Memory B cell (primary cell): Measurements from ENCODE around the gene ATXN1.

Experiments
- ATAC-seq: fragments of 150-1000 bp; cut with Tn5 transposase; 2 replicates; pipeline ENCODE4 v1.10.0; 2021; ENCODE audit warnings: low read depth, mild to moderate bottlenecking, moderate library complexity
- DNase-seq, 2 donors: peaks; one replicate each; pipeline ENCODE4 v3.0.0; 2022; ENCODE audit warnings: low spot score in 2 of 2
- H3K27ac Mint-ChIP-seq: one replicate; pipeline ENCODE4 v1.8.0; 2022; ENCODE audit warnings: mild to moderate bottlenecking, moderate library complexity, mixed read lengths
- H3K27me3 Mint-ChIP-seq: one replicate; pipeline ENCODE4 v1.8.0; 2022; ENCODE audit warnings: mixed read lengths
- H3K36me3 Mint-ChIP-seq: one replicate; pipeline ENCODE4 v1.8.0; 2022; ENCODE audit warnings: mild to moderate bottlenecking, mixed read lengths
- H3K4me1 Mint-ChIP-seq: one replicate; pipeline ENCODE4 v1.8.0; 2022; ENCODE audit warnings: mixed read lengths
- H3K4me3 Mint-ChIP-seq: one replicate; pipeline ENCODE4 v1.8.0; 2022; ENCODE audit warnings: mild to moderate bottlenecking, moderate library complexity, mixed read lengths
- H3K9me3 Mint-ChIP-seq: one replicate; pipeline ENCODE4 v1.8.0; 2022; ENCODE audit warnings: mixed read lengths

ATXN1 gene

DNA sequence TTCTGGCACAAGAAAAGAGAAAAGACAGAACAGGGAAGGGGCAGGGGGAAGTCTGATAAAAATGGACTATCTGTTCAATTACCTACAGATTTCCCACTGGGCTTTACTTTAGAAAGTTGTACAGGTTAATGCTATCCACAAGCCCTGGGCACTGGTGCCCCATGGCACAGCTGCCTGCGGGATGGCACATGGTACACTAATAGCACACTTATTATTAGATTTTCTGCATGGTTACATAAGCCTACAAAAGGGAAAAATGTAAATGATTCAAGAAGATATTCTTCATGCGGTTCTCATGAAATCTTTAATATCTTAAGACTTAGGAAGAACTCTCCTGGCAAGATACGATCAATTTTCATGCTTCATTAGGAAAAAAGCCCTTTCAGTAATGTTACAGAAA is 385.4 kb downstream of the ATXN1 start:
- Mint-ChIP-seq H3K27ac (peak overlapping the region; percentile 71), H3K27me3 (no peaks in the 10 kb centered on the region), H3K9me3 (peaks cover 8% of the 10 kb centered on the region), H3K36me3 (peaks cover 6% of the 10 kb centered on the region), H3K4me1 (peaks cover 59% of the 10 kb centered on the region), H3K4me3 (no peak overlapping the region)
- ATAC-seq (no peak), DNase-seq (no peak)

DNA sequence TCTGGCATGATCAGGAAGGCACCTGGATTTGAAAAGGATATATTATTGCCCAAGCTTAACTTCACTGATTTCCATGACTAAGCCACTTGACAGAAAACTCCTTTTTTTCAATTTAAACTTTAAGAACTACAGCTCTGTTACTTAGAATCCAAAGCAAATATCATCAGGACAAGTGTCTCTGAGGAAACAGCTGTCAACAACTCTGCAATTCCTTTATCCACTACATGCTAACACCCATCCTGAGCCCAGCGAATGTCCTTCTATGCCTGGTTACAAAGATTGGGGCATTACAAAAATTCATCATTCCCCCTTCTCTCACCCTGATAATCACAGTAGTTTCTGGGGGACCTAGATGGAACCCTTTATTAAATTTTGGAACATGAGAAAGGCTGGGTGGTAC is 386.1 kb downstream of the ATXN1 start:
- DNase-seq (no peak), ATAC-seq (no peak)
- Mint-ChIP-seq H3K36me3 (peaks cover 6% of the 10 kb centered on the region), H3K4me3 (peak overlapping the region; percentile 80), H3K27me3 (no peaks in the 10 kb centered on the region), H3K27ac (peak overlapping the region; percentile 60), H3K9me3 (peaks cover 8% of the 10 kb centered on the region), H3K4me1 (peaks cover 56% of the 10 kb centered on the region)

DNA sequence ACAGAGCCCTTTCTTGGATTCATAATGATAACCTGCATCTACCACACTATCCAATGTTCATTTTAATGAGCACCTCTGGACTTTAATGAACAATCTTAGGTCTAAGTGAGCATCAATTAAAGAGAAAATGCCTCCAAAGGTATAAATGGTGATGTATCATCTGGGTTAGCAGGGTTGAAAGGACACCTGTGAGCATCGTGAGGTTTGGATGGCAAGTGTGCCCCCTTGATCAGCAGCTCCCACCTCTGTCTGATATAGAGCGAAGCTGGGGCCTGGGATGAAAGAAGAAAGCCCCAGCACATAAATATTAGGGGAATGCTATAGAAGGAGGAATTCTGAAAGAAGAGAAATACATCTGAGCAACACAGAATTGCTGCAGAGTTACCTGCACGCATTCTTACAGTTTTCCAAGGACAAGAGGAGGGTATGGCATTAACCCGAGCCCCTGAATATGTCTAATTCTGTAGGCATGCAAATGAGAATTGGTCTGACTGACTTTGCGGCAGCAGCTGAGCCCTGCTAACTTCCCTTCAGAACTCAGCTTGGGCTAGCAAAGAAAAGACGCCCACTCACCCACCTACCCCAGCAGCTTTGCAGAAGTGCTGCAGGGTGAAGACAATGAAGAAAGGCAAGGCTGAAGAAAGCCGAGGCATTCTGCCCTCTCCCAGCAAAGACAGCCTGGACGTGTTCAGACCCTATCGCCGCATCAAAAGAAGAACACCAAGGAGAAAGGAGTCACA is 386.6 kb downstream of the ATXN1 start:
- Mint-ChIP-seq H3K9me3 (peaks cover 8% of the 10 kb centered on the region), H3K27ac (peak overlapping the region; percentile 60), H3K27me3 (no peaks in the 10 kb centered on the region), H3K36me3 (peaks cover 6% of the 10 kb centered on the region), H3K4me3 (peak overlapping the region; percentile 80), H3K4me1 (peaks cover 57% of the 10 kb centered on the region)
- ATAC-seq (peak; percentile 98), DNase-seq (peak; percentile 24 to 36)

DNA sequence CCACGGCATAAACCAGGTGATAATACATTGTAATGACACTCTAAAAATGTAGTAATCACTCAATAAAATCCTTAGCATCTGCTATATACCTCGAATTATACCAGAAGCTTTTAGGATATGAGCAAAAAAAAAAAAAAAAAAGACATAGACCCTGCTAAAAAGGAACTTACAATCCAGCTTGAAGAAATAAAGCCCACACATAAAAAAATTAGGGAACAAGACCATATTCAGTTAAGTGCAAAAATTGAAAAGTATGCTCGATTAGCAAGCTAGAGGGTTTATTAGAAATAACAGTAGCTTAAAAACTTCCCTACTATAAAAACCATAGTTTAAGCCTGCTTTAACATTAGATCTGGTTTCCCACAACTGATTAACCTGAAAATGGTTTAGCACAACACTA is 387.2 kb downstream of the ATXN1 start:
- Mint-ChIP-seq H3K27ac (peak overlapping the region; percentile 60), H3K9me3 (peaks cover 8% of the 10 kb centered on the region), H3K4me3 (no peak overlapping the region), H3K36me3 (peaks cover 7% of the 10 kb centered on the region), H3K27me3 (no peaks in the 10 kb centered on the region), H3K4me1 (peaks cover 57% of the 10 kb centered on the region)
- no peak for ATAC-seq
- no peak for DNase-seq

DNA sequence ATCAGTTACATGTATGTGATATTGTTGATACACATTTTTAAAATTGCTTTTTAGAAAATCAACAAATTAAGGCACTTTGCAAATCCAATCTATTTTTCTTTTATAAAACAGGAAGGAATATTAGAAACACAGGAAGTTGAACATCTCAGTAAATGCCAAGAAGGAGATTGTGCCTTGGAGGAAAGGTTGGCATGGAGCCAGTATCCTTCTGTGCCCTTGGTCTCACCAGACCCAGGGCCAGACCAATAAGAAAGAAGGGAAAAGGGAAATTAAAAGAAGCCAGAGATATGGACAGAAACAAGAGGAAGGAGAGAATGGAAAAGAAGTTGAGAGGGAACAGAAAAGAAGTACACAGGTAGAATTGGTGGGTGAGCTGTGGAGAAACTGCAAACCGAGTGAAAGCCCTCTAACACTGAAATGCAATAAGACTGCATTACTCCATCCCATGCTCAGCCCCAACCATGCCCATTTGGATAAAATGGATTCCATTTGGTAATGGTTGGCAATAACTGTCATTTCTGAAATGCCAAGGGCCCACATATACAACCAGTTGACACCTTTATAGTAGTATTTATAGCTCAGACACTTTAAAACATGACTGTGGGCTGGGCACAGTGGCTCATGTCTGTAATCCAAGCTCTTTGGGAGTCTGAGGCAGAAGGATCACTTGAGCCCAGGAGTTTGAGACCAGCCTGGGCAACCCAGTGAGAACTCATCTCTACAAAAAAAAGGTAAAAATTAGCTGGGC is 389.1 kb downstream of the ATXN1 start:
- no peak for DNase-seq
- Mint-ChIP-seq H3K36me3 (peaks cover 8% of the 10 kb centered on the region), H3K4me3 (peak overlapping the region; percentile 7), H3K27ac (peak overlapping the region; percentile 35), H3K4me1 (peaks cover 52% of the 10 kb centered on the region), H3K9me3 (peaks cover 8% of the 10 kb centered on the region), H3K27me3 (no peaks in the 10 kb centered on the region)
- no peak for ATAC-seq

DNA sequence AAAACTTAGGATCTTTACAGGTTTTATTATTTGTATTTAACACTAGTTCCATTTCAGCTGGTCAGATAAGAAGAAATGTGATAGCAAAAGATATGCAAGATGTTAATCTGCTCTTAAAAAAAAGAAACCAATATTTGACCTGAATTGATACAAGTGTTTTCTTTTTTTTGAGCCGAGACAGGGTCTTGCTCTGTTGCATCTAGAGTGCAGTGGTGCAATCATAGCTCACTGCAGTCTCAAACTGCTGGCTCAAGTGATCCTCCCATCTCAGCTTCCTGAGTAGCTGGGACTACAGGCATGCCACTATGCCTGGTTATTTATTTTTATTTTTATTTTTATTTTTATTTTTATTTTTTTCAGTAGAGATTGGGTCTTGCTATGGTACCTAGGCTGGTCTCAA is 389.9 kb downstream of the ATXN1 start:
- peak overlapping the region; percentile 11 for H3K4me3 Mint-ChIP-seq
- ATAC-seq (no peak), DNase-seq (no peak)
- H3K4me1 Mint-ChIP-seq, result peaks cover 50% of the 10 kb centered on the region
- peaks cover 8% of the 10 kb centered on the region for H3K9me3 Mint-ChIP-seq
- no peak overlapping the region for H3K27ac Mint-ChIP-seq
- peaks cover 8% of the 10 kb centered on the region for H3K36me3 Mint-ChIP-seq
- H3K27me3 Mint-ChIP-seq, result no peaks in the 10 kb centered on the region

DNA sequence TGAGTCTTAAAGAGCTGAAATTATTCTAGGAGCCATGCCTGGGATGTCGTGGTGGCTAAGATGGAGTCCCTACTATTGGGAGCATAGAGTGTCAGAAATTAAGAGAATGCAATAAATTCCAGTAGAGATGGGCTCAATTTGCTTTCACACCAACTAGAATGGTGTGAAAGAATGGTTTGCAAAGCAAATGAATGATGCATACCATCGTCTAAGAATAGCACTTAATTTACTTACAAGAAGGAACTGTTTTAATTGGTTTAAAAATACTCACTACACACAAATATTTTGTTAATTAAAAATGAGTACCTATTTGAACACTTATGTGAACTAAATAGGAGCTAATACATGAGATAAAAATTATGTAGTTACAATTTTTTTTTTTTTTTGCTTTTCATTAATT is 390.3 kb downstream of the ATXN1 start:
- ATAC-seq (peak; percentile 23), DNase-seq (no peak)
- Mint-ChIP-seq H3K9me3 (peaks cover 8% of the 10 kb centered on the region), H3K27ac (no peak overlapping the region), H3K27me3 (no peaks in the 10 kb centered on the region), H3K36me3 (peaks cover 8% of the 10 kb centered on the region), H3K4me1 (peaks cover 46% of the 10 kb centered on the region), H3K4me3 (peak overlapping the region; percentile 47)

DNA sequence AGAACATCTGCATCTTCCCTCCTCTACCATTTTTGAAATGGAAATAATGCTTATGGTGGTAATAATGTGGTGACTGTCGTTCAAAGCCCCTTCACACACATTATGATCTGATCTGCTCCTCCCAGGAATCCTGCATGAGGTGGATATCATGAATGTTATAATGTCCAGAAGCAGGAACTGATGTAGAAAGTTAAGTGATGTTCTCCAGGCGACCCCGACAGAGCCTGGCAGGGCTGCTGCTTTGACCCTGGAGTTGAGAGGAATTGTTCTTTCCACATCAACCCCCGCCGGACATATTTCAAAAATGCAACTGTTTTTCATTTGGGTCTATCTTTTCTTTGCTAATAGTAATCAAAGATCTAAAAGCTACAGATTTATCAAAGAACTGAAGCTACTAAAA is 391.3 kb downstream of the ATXN1 start:
- Mint-ChIP-seq H3K27ac (no peak overlapping the region), H3K27me3 (no peaks in the 10 kb centered on the region), H3K36me3 (peaks cover 8% of the 10 kb centered on the region), H3K4me3 (no peak overlapping the region), H3K9me3 (peaks cover 8% of the 10 kb centered on the region), H3K4me1 (peaks cover 36% of the 10 kb centered on the region)
- ATAC-seq (no peak), DNase-seq (no peak)

DNA sequence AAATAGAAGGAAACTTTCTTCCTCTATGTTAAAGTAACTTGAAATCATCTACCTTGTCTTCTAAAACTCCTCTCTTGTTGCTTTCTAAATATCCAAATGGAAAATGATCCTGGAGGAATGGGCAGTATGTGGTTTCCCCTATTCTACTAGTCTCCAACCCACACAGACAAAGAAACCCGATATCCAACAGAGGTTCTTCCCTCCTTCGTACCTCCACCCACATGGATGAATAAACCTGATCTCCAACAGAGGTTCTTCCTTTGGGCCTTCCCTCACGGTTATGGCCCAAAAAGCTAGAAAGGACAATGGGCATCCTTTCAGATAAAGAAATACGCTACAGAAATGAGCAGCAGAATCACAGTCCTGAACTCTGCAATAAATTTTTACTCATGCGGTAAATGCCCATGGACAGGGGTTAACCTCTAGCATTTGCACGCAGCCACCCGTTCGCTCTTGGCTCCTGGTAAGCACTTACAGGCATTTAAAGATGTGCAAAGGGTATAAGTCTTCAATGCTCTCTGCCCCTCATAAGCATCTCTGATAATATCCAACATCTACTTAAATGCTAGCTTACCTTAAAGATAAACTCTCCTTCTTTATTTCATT is 392.0 kb downstream of the ATXN1 start:
- Mint-ChIP-seq H3K4me3 (no peak overlapping the region), H3K36me3 (peaks cover 8% of the 10 kb centered on the region), H3K9me3 (peaks cover 8% of the 10 kb centered on the region), H3K4me1 (peaks cover 29% of the 10 kb centered on the region), H3K27me3 (no peaks in the 10 kb centered on the region), H3K27ac (no peak overlapping the region)
- DNase-seq (no peak), ATAC-seq (no peak)

DNA sequence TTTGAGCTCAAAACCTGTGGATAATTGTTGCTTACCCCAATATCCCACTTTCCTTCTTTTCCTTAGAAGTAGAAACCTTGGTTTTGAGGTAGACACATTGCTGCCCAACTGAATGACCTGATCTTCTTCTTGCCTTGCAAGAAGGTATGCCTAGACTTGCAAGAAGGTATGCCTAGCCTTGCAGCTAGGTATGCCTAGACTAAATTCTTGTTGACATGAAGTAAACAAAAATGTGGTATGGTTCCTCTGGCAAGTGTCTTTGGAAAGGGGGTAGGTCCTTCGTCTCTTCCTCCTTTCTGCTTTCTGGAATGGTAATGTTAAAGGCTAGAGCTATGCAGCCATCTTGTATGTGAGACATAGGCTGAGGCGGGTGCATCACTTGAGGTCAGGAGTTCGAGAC is 393.7 kb downstream of the ATXN1 start:
- peaks cover 22% of the 10 kb centered on the region for H3K4me1 Mint-ChIP-seq
- no peak for ATAC-seq
- no peak overlapping the region for H3K4me3 Mint-ChIP-seq
- DNase-seq, result no peak
- H3K36me3 Mint-ChIP-seq, result peaks cover 4% of the 10 kb centered on the region
- H3K27ac Mint-ChIP-seq, result no peak overlapping the region
- H3K27me3 Mint-ChIP-seq, result no peaks in the 10 kb centered on the region
- H3K9me3 Mint-ChIP-seq, result peaks cover 4% of the 10 kb centered on the region

DNA sequence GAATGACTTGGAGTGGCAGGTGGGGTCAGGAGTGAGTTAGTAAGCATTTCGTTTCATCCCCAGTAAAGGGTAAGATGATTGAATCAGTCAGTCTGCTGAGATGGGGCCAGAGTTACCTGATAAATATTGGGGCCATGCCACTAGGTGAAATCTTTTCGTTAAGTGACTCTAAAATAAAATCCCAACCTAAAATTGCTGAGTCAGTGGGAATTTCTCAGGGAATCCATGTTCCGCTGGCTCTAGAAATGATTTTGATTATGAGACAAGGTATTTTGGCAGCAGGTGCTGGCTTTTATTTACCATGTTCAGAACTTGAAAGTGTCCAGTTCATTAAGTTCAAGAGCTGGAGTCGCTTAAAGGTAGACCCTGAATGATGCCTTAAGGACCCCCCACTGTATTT is 397.5 kb downstream of the ATXN1 start:
- no peaks in the 10 kb centered on the region for H3K27me3 Mint-ChIP-seq
- H3K4me3 Mint-ChIP-seq, result no peak overlapping the region
- peaks cover 8% of the 10 kb centered on the region for H3K4me1 Mint-ChIP-seq
- DNase-seq (no peak), ATAC-seq (no peak)
- peaks cover 1% of the 10 kb centered on the region for H3K36me3 Mint-ChIP-seq
- H3K27ac Mint-ChIP-seq, result no peak overlapping the region
- no peaks in the 10 kb centered on the region for H3K9me3 Mint-ChIP-seq

DNA sequence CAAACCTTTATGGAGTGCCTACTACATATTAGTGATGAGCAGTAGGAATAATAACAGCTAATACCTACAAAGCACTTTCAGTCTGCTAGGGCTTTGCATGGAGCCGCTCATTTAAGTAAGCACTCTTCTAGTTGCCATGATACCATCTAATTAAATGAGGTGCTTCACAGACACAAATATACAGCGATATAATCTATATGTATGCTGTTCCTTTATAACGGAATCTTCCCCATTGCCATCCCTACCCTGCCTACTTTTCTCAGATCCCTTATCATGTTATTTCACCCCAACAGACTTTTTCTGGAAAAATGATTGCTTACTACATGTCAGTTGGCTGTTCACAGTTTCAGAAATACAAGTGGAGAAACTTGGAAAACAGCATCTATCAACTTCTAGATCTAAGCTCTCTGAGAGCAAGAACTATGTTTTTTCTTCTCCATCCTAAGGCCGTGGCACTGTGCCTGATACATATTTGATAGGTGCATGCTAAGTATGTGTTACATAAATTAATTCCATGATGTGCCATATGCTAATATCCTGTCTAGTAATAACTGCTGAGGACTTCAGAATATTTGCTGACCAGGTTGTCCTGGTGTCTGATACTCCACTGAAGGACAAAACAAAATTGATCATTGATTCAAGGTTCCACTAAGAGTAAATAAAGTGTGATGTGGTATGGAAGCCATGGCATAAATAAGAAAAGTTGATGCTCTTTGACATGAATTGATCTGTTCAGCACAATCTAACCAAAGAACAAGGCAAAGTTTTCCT is 398.3 kb downstream of the ATXN1 start:
- DNase-seq, result no peak
- H3K27me3 Mint-ChIP-seq, result no peaks in the 10 kb centered on the region
- no peaks in the 10 kb centered on the region for H3K9me3 Mint-ChIP-seq
- H3K36me3 Mint-ChIP-seq, result peaks cover 1% of the 10 kb centered on the region
- H3K27ac Mint-ChIP-seq, result no peak overlapping the region
- H3K4me1 Mint-ChIP-seq, result peaks cover 8% of the 10 kb centered on the region
- H3K4me3 Mint-ChIP-seq, result no peak overlapping the region
- no peak for ATAC-seq

DNA sequence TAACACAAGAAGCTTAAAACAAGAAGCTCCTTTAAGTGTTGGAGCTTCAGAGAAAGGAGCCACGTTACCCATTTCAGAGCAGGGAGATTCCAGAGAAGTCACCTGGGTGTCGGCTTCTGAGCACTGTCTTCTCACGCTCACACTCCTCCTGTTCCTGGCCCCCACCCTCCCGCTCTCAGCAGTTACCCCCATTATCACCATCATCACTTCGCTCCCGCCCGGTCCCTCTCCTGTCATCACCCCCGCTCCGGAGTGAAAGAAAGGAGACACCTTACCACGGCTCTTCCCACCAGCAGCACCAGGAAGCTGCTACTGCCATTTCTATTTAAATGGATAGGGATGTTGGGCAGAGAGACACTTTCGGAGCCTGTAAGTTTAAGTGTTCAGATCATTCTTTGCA is 399.0 kb downstream of the ATXN1 start:
- Mint-ChIP-seq H3K27ac (no peak overlapping the region), H3K4me1 (peaks cover 5% of the 10 kb centered on the region), H3K9me3 (no peaks in the 10 kb centered on the region), H3K4me3 (no peak overlapping the region), H3K27me3 (no peaks in the 10 kb centered on the region), H3K36me3 (peaks cover 3% of the 10 kb centered on the region)
- ATAC-seq (no peak), DNase-seq (no peak)

DNA sequence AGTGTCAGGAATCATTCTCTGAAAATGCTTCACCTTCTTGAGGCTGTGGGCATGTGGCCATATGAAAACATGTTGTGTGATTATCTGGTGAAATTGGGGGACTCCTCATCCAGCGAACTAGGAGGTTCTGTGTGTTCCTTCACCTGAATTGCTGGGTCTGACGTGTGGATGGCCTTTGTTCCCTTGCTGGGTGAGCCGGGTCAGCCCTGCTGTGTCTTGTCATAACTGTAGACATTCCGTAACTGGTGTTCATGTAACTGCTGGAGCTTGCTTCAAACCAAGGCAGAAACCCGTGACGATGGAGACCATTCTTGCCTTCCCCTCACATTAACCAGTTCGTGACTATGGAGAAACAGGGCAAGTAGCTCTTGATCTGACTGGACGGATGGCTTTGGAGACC is 399.4 kb downstream of the ATXN1 start:
- H3K9me3 Mint-ChIP-seq, result no peaks in the 10 kb centered on the region
- no peaks in the 10 kb centered on the region for H3K27me3 Mint-ChIP-seq
- ATAC-seq, result no peak
- DNase-seq, result no peak
- no peak overlapping the region for H3K4me3 Mint-ChIP-seq
- H3K27ac Mint-ChIP-seq, result no peak overlapping the region
- peaks cover under 1% of the 10 kb centered on the region for H3K4me1 Mint-ChIP-seq
- peaks cover 3% of the 10 kb centered on the region for H3K36me3 Mint-ChIP-seq
